ENCODE results near the gene APOBEC2.
A peak's percentile ranks its signal among the peaks of the same experiment; 100 is the strongest.

The APOBEC2 gene

GRCh38 chr6:41092421-41093140, 39.6 kb downstream of the APOBEC2 start:
- DNase-seq = no peak

GRCh38 chr6:41093729-41094128, 40.7 kb downstream of the APOBEC2 start:
- no peak for DNase-seq

GRCh38 chr6:41097467-41098090, 44.6 kb downstream of the APOBEC2 start:
- no peak for DNase-seq

- no peak for DNase-seq
These were observed 45.4 kb downstream of the APOBEC2 start for GRCh38 chr6:41098366-41098765.

- no peak for DNase-seq
These were observed 47.9 kb downstream of the APOBEC2 start for GRCh38 chr6:41100871-41101287.

GRCh38 chr6:41103847-41104246, 50.8 kb downstream of the APOBEC2 start:
- DNase-seq = peak; percentile 74

- no peak for DNase-seq
These were observed 58.0 kb downstream of the APOBEC2 start for GRCh38 chr6:41111017-41111416.

Data from activated CD4-positive, alpha-beta T cell treated with anti-CD3 and anti-CD28 coated beads, Interleukin-2, amount 50 U/mL, for 16 hours (primary cell).